HepG2 (cell line): ENCODE results near the gene FHL3.

ENCODE experiments used
- MED1 ChIP-seq: sonication (generic); formaldehyde crosslinking; IDR thresholded peaks from 2 replicates; pipeline ENCODE4 v1.4.0; 2020; ENCODE audit warnings: missing genetic modification reagents
- MXI1 ChIP-seq: IDR thresholded peaks from 3 replicates; pipeline ENCODE4 v1.6.1; 2012; ENCODE audit warnings: low read depth, low read length, inconsistent platforms, borderline replicate concordance
- ZNF343 ChIP-seq: sonication (generic); formaldehyde crosslinking; IDR thresholded peaks from 2 replicates; pipeline ENCODE4 v1.4.0; 2020; ENCODE audit warnings: mild to moderate bottlenecking, missing genetic modification reagents

DNA sequence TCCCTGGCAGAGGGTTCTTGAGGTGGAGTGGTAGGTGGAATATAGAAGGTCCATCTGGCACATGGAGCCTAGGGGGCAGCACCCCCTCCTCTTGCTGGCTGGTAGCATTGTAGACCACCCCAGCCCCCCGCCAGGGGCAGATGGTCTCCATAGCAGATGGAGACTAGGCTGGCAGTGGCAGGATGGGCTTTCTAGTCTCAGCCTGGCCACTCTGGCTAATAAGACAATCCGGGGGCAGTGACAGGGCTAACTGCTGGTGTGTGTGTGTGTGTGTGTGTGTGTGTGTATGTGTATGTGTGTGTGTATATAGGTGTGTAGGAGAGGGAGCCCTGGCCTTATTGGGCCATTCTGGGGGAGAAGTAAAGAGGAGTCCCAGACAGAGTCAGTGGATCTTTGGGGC is 23.4 kb upstream of the FHL3 start:
- TF ChIP-seq MXI1 (no peak), ZNF343 (CRISPR knock-in tag) (no peak), MED1 (CRISPR knock-in tag) (no peak)
